NK-92 treated with Interleukin-12 subunit alpha and Interleukin-12 subunit beta, amount 100 ng/mL, for 24 hours (cell line): ENCODE measurements around the gene USP35.
"Not testable (repeated sequence)": the region's sequence is repeated elsewhere in the genome, so short reads cannot be mapped to it uniquely, and the experiment has no call there.

Experiments
- DNase-seq: peaks from one replicate; lab custom pipeline; 2025; lab: John Stamatoyannopoulos, UW

The USP35 gene

GRCh38 chr11:78168539-78169477 lies 19.9 kb upstream of the USP35 start:
- DNase-seq = no peak

GRCh38 chr11:78170413-78170812 lies 18.3 kb upstream of the USP35 start:
- no peak for DNase-seq

- DNase-seq = no peak
These were observed 17.7 kb upstream of the USP35 start for GRCh38 chr11:78170874-78171549.

GRCh38 chr11:78171951-78172350 lies 16.8 kb upstream of the USP35 start:
- no peak for DNase-seq

- not testable (repeated sequence) for DNase-seq
These were observed 12.9 kb upstream of the USP35 start for GRCh38 chr11:78175862-78176261.

GRCh38 chr11:78176605-78177141 lies 12.0 kb upstream of the USP35 start:
- no peak for DNase-seq

- DNase-seq = no peak
These were observed 11.5 kb upstream of the USP35 start for GRCh38 chr11:78177216-78177615.

GRCh38 chr11:78179459-78180071 lies 9.2 kb upstream of the USP35 start:
- DNase-seq = no peak

- no peak for DNase-seq
These were observed 8.0 kb upstream of the USP35 start for GRCh38 chr11:78180751-78181150.

- DNase-seq = no peak
These were observed 7.5 kb upstream of the USP35 start for GRCh38 chr11:78181185-78181584.

GRCh38 chr11:78187366-78188285 lies 1.1 kb upstream of the USP35 start:
- DNase-seq = no peak

- no peak for DNase-seq
These were observed 530 bp downstream of the USP35 start for GRCh38 chr11:78189174-78189724.

GRCh38 chr11:78189851-78190250 lies 1.1 kb downstream of the USP35 start:
- no peak for DNase-seq

- no peak for DNase-seq
These were observed 1.7 kb downstream of the USP35 start for GRCh38 chr11:78190374-78190773.

- no peak for DNase-seq
These were observed 2.3 kb downstream of the USP35 start for GRCh38 chr11:78190871-78191538.

GRCh38 chr11:78192223-78192719 lies 3.6 kb downstream of the USP35 start:
- DNase-seq = no peak

- DNase-seq = no peak
These were observed 4.2 kb downstream of the USP35 start for GRCh38 chr11:78192911-78193351.

- DNase-seq = no peak
These were observed 5.1 kb downstream of the USP35 start for GRCh38 chr11:78193806-78194205.

- no peak for DNase-seq
These were observed 5.8 kb downstream of the USP35 start for GRCh38 chr11:78194490-78194889.

GRCh38 chr11:78195917-78196560 lies 7.3 kb downstream of the USP35 start:
- no peak for DNase-seq
